Bronchial epithelial cell (primary cell): Measurements from ENCODE around the gene CANT1. TPM values are rescaled to one million over a fixed set of nuclear protein-coding genes. Genes with fewer than 3 reads are reported as not detected.

Experiments
- DNase-seq: peaks from one replicate; pipeline ENCODE4 v3.0.0-alpha.2; 2010; ENCODE audit warnings: low read depth
- FAIRE-seq: peaks from 2 replicates; lab custom pipeline; 2011; peaks lifted over from hg19 to GRCh38; lab: Jason Lieb, UNC
- H3K27me3 ChIP-seq: 2 replicates; pipeline ENCODE4 v1.5.1; 2011; ENCODE audit warnings: low read length; ENCODE audit not compliant: control insufficient read depth, insufficient read depth
- H3K36me3 ChIP-seq: 2 replicates; pipeline ENCODE4 v1.5.1; 2011; ENCODE audit warnings: low read length; ENCODE audit not compliant: control insufficient read depth, insufficient read depth
- H3K4me3 ChIP-seq: 2 replicates; pipeline ENCODE4 v1.5.1; 2011; ENCODE audit warnings: mild to moderate bottlenecking, low read depth, low read length, control low read depth
- total RNA-seq: library from RNA; depleted of rRNA; stranded (reverse); fragments of >200 nt; gene quantifications from 2 replicates; pipeline ENCODE4 v1.2.1, GENCODE V29; 2014
- TF ChIP-seq, protein P1 (sequence below): IDR thresholded peaks from 2 replicates; pipeline ENCODE4 v1.5.1; 2011; ENCODE audit warnings: mild to moderate bottlenecking, moderate library complexity, low read length, control low read depth, inconsistent platforms; ENCODE audit not compliant: insufficient read depth, severe bottlenecking

The CANT1 gene
- total RNA-seq, 1 donor from 2014 or later: 60.0 TPM

- TF ChIP-seq, protein P1, sequence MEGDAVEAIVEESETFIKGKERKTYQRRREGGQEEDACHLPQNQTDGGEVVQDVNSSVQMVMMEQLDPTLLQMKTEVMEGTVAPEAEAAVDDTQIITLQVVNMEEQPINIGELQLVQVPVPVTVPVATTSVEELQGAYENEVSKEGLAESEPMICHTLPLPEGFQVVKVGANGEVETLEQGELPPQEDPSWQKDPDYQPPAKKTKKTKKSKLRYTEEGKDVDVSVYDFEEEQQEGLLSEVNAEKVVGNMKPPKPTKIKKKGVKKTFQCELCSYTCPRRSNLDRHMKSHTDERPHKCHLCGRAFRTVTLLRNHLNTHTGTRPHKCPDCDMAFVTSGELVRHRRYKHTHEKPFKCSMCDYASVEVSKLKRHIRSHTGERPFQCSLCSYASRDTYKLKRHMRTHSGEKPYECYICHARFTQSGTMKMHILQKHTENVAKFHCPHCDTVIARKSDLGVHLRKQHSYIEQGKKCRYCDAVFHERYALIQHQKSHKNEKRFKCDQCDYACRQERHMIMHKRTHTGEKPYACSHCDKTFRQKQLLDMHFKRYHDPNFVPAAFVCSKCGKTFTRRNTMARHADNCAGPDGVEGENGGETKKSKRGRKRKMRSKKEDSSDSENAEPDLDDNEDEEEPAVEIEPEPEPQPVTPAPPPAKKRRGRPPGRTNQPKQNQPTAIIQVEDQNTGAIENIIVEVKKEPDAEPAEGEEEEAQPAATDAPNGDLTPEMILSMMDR: no peak
- Histone ChIP-seq H3K27me3 (no peaks in the 10 kb centered on the region), H3K36me3 (peaks cover 5% of the 10 kb centered on the region), H3K4me3 (no peak overlapping the region)
- FAIRE-seq (no peak), DNase-seq (no peak)
Observed at GRCh38 chr17:78988152-78988551, 21.4 kb downstream of the CANT1 start.

- Histone ChIP-seq H3K36me3 (peaks cover 3% of the 10 kb centered on the region), H3K27me3 (no peaks in the 10 kb centered on the region), H3K4me3 (no peak overlapping the region)
- TF ChIP-seq, protein P1: no peak
- peak; percentile 77 for DNase-seq
- FAIRE-seq: no peak
Observed at GRCh38 chr17:78986649-78987328, 22.8 kb downstream of the CANT1 start.

DNA sequence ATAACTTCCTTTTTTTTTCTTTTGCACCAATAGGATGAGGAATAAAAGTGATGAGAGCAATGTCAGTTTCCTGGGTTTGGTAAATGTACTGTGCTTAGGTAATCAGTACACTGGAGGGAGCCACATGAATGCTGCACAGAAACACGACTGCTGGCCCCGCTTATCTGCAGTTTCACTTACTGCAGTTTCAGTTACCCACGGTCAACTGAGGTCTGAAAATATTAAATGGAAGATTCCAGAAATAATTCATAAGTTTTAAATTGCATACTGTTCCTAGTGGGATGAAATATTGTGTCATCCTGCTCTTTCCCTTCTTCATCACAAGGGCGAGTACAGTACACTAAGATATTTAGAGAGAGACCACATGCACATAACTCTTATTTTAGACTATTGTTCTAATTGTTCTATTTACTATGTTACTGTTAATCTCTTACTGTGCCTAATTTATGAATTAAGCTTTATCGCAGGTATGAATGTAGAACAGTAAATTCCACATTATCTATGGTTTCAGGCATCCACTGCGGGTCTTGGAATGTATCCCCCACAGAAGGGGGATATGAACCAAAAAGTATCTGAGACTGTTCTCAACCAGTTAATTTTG lies 23.4 kb downstream of the CANT1 start:
- peaks cover under 1% of the 10 kb centered on the region for H3K36me3 ChIP-seq
- DNase-seq (no peak), FAIRE-seq (no peak)
- no peak overlapping the region for H3K4me3 ChIP-seq
- no peaks in the 10 kb centered on the region for H3K27me3 ChIP-seq
- TF ChIP-seq, protein P1: peak; percentile 22

- H3K4me3 ChIP-seq: no peak overlapping the region
- TF ChIP-seq, protein P1: no peak
- H3K36me3 ChIP-seq: no peaks in the 10 kb centered on the region
- no peaks in the 10 kb centered on the region for H3K27me3 ChIP-seq
- FAIRE-seq (no peak), DNase-seq (no peak)
Observed at GRCh38 chr17:78985395-78985794, 24.2 kb downstream of the CANT1 start.

- Histone ChIP-seq H3K36me3 (no peaks in the 10 kb centered on the region), H3K4me3 (no peak overlapping the region), H3K27me3 (no peaks in the 10 kb centered on the region)
- DNase-seq: no peak
- no peak for FAIRE-seq
- TF ChIP-seq, protein P1: no peak
Observed at GRCh38 chr17:78981010-78981888, 28.3 kb downstream of the CANT1 start.
